Measurements from ENCODE around the gene POGLUT3.

The POGLUT3 gene

DNA sequence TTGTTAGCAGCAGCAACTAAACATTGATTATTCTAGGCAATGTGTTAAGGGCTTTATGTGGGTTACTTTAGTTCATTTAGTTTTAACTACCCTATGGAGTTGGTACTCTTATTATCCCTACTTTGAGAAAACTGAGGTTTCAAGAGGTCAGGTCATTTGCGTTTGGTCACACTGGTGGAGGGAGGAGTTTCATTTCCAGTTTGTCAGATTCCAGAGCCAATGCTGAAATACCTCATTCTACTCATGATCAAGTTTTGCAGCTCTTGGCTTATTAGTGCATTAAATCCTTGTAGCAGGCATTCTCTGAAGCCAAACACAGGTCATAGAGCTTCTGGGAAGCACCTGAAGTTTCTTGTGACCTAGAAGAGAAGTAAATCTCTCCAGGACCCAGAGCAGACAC is 24.1 kb upstream of the POGLUT3 start:
- H3K9me3 ChIP-seq (ENCODE audit: low read length), result no peaks in the 10 kb centered on the region
- no peaks in the 10 kb centered on the region for H3K36me3 ChIP-seq (ENCODE audit: insufficient read depth, low read length)
- H3K4me3 ChIP-seq (ENCODE audit: low read length), result no peak overlapping the region
- H3K27me3 ChIP-seq (ENCODE audit: insufficient read depth, low read length), result no peaks in the 10 kb centered on the region
- H2AFZ ChIP-seq (ENCODE audit: low read depth, low read length), result no peak overlapping the region
- H3K4me1 ChIP-seq (ENCODE audit: insufficient read depth, low read length), result no peaks in the 10 kb centered on the region

DNA sequence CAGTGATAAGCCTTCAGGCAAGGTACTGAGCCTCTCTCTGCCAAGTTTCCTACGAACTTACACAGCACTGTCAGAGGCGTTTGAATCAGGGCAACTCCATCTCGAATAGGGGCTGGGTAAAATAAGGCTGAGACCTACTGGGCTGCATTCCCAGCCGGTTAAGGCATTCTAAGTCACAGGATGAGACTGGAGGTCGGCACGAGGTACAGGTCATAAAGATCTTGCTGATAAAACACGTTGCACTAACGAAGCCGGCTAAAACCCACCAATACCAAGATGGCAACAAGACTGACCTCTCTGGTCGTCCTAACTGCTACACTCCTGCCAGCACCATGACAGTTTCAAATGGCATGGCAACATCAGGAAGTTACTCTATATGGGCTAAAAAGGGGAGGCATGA is 20.4 kb upstream of the POGLUT3 start:
- Histone ChIP-seq H3K9me3 (ENCODE audit: low read length) (no peaks in the 10 kb centered on the region), H3K27me3 (ENCODE audit: insufficient read depth, low read length) (no peaks in the 10 kb centered on the region), H2AFZ (ENCODE audit: low read depth, low read length) (no peak overlapping the region), H3K36me3 (ENCODE audit: insufficient read depth, low read length) (no peaks in the 10 kb centered on the region), H3K4me1 (ENCODE audit: insufficient read depth, low read length) (no peaks in the 10 kb centered on the region), H3K4me3 (ENCODE audit: low read length) (no peak overlapping the region)

DNA sequence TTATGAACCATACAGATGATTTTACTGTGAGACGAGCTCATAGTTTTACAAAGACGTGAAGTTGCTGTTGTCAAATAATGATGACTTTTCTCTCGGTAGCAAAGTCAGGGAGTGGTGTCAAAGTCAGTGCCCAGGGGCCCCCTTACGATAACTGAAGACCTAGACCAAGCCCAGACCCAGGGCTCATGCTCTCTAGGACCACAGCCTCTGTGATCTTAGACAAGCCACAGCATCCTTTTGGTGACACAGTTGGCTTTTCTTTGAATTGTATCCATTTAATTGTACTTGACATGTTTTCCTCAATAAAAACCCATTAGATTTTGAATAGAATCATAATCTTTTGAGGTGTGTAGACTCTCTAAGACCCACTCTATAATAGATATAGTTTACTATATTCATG is 17.9 kb upstream of the POGLUT3 start:
- Histone ChIP-seq H3K36me3 (ENCODE audit: insufficient read depth, low read length) (no peaks in the 10 kb centered on the region), H3K9me3 (ENCODE audit: low read length) (no peaks in the 10 kb centered on the region)

DNA sequence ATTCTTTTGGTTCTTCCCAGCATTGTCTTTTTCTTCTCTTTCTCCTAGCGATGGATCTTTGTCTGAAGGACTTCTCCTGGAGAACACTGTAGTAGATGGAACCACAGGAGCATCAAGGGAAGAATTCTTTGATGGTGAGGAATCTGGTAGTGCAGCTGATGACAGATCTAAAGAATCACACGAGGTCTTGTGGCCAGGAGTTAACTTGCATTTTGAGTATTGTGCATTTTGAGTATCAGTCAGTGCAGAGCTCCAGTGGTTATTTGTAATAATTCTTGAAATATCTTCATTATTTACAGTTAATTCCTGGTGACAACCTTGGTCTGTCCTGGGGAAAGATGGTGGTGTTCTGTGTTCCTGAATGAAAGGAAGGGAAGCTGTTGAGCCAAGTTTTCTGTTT is 14.5 kb upstream of the POGLUT3 start:
- H3K4me1 ChIP-seq (ENCODE audit: insufficient read depth, low read length), result no peaks in the 10 kb centered on the region
- no peaks in the 10 kb centered on the region for H3K36me3 ChIP-seq (ENCODE audit: insufficient read depth, low read length)
- no peaks in the 10 kb centered on the region for H3K27me3 ChIP-seq (ENCODE audit: insufficient read depth, low read length)
- no peak overlapping the region for H2AFZ ChIP-seq (ENCODE audit: low read depth, low read length)
- H3K9me3 ChIP-seq (ENCODE audit: low read length), result no peaks in the 10 kb centered on the region
- no peak overlapping the region for H3K4me3 ChIP-seq (ENCODE audit: low read length)

More for the DNA sequence above, 17.9 kb upstream of the POGLUT3 start:
- no peaks in the 10 kb centered on the region for H3K27me3 ChIP-seq (ENCODE audit: insufficient read depth, low read length)
- no peak overlapping the region for H3K4me3 ChIP-seq (ENCODE audit: low read length)
- H3K4me1 ChIP-seq (ENCODE audit: insufficient read depth, low read length), result no peaks in the 10 kb centered on the region
- H2AFZ ChIP-seq (ENCODE audit: low read depth, low read length), result no peak overlapping the region

DNA sequence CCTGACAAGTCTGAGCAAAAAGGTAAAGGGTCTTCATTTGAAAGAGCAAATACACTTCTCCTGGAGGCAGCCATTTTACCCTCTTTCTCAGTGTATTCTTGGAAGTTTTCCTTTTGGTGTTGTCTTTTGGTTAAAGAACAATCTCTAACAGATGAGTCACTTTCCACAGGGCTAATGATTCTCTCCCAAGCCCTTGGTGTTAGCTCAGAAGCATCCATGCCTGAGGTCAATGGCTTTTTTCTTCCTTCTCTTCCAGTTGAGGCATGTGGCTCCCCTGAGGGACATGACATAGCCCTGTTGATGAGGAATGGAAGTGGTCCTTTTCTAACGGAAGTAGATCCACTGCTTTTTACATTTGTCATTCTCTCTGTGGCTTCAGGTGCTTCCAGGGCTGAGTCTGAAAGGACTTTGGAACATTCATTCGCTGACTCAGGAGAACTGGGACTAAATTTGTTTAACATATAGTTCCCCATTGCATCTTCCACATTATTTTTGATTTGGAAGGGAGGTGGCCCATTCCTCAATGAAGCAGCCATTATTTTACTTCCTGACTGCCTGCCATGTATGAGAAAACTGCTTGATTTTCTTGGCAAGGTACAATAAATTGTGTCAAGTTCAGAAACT is 13.8 kb upstream of the POGLUT3 start:
- Histone ChIP-seq H3K4me1 (ENCODE audit: insufficient read depth, low read length) (no peaks in the 10 kb centered on the region), H3K4me3 (ENCODE audit: low read length) (no peak overlapping the region)

DNA sequence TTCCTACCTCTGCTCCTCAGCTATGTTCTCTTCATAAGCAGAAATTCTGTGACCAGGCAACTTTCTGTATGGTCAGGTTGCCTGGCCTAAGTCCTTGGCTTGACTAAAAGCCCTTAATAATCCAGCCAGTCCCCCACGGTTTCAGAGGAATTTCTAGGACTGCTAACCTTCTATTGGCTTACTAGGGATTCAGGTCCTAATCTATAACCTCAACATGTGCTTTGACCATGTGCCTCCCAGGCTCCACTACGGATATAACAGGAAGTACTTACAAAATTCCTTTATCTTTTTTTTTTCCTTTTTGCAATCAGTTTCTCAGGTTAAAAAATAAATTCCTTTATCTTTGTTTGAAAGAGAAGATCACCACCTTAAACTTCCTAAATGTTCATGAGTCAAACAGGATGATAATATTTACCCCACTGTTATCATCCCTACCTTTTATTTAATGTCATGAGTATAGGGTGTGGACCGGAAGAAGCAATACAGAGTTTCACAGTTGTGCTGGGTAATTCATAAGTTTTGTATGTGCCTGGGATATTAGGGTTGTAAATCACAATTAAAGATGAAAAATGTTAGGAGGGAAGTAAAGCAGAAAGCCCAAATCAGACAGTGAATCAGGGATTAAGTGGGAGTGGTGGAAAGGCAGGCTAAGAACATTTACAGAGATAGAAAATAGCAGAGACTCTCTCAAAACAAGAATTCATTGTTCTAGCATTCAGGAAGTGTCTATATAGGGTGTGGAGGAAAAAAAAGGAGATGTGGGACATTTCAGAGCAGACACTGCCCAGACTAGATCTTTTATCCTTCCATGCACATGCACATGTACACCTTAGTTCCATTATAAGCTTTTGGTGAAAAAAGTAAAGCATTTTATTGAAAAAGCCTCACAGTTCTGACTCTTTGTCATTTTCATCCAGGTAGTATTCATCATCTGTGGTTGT is 10.7 kb upstream of the POGLUT3 start:
- no peaks in the 10 kb centered on the region for H3K9me3 ChIP-seq (ENCODE audit: low read length)
- no peak overlapping the region for H2AFZ ChIP-seq (ENCODE audit: low read depth, low read length)
- H3K27me3 ChIP-seq (ENCODE audit: insufficient read depth, low read length), result no peaks in the 10 kb centered on the region
- no peaks in the 10 kb centered on the region for H3K36me3 ChIP-seq (ENCODE audit: insufficient read depth, low read length)
- no peaks in the 10 kb centered on the region for H3K4me1 ChIP-seq (ENCODE audit: insufficient read depth, low read length)
- H3K4me3 ChIP-seq (ENCODE audit: low read length), result no peak overlapping the region

More for the DNA sequence above, 13.8 kb upstream of the POGLUT3 start:
- no peaks in the 10 kb centered on the region for H3K9me3 ChIP-seq (ENCODE audit: low read length)
- no peaks in the 10 kb centered on the region for H3K36me3 ChIP-seq (ENCODE audit: insufficient read depth, low read length)
- no peak overlapping the region for H2AFZ ChIP-seq (ENCODE audit: low read depth, low read length)
- no peaks in the 10 kb centered on the region for H3K27me3 ChIP-seq (ENCODE audit: insufficient read depth, low read length)

DNA sequence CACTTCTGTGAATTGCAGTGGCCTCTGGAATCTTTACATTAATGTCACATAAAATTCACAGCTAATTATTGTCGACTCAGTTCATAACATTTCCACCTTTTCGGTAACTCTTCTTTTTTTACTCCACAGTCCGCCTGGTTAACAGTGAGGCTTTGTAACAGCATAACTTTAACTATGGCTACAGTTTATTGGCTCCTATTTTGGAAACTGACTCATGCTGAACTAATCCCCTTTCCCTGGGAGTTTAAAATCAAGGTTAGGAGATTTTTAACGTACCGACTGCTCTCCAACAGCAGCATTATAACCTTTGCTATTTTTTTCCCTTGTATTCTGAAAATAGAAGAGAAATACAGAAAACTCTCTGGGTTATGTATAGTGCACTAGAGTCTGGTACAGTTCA is 3.2 kb upstream of the POGLUT3 start:
- H3K9me3 ChIP-seq (ENCODE audit: low read length), result no peaks in the 10 kb centered on the region
- no peaks in the 10 kb centered on the region for H3K36me3 ChIP-seq (ENCODE audit: insufficient read depth, low read length)
- H3K4me1 ChIP-seq (ENCODE audit: insufficient read depth, low read length), result peaks cover 7% of the 10 kb centered on the region
- H3K27me3 ChIP-seq (ENCODE audit: insufficient read depth, low read length), result no peaks in the 10 kb centered on the region
- no peak overlapping the region for H2AFZ ChIP-seq (ENCODE audit: low read depth, low read length)
- H3K4me3 ChIP-seq (ENCODE audit: low read length), result no peak overlapping the region

DNA sequence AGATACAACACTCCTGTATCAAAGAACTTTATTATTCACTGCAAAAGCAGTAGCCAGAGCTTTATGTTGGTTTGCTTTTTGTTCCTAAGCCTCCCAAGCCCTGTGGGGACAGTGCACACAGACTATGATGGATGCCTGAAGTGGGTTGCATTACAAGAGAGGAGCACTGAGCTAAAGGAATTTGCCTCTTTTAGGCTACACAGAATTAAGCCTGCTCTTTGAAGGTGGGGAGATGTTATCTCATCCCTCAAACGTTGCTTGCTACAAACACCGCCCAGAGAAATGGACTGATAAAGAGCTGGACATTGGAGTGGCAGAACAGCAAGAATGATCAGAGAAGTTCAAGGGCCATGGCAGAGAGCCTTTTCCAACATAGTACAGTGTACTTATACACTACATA is 2.5 kb upstream of the POGLUT3 start:
- Histone ChIP-seq H3K36me3 (ENCODE audit: insufficient read depth, low read length) (no peaks in the 10 kb centered on the region), H3K27me3 (ENCODE audit: insufficient read depth, low read length) (no peaks in the 10 kb centered on the region), H3K4me3 (ENCODE audit: low read length) (no peak overlapping the region), H3K9me3 (ENCODE audit: low read length) (no peaks in the 10 kb centered on the region), H2AFZ (ENCODE audit: low read depth, low read length) (no peak overlapping the region), H3K4me1 (ENCODE audit: insufficient read depth, low read length) (peaks cover 7% of the 10 kb centered on the region)

DNA sequence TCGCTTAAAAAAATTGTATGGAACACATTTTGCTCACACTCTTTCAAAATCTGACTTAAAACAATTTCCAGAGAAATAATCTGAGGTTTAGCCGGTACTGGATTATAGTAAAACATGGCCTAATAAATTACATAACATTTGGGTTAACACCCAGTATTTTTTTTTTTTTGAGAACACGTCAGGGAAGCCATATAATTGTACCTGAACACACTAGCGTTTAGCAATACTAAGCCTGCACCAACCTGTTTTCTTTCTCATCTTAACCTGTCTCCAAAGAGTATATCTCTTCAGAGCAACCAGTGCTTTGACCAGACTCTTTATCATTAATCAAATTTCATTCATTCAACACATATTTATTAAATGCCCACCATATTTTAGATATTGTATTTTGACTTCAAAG is 2.0 kb upstream of the POGLUT3 start:
- no peak overlapping the region for H3K4me3 ChIP-seq (ENCODE audit: low read length)
- no peaks in the 10 kb centered on the region for H3K27me3 ChIP-seq (ENCODE audit: insufficient read depth, low read length)
- H3K36me3 ChIP-seq (ENCODE audit: insufficient read depth, low read length), result no peaks in the 10 kb centered on the region
- peaks cover 7% of the 10 kb centered on the region for H3K4me1 ChIP-seq (ENCODE audit: insufficient read depth, low read length)
- H3K9me3 ChIP-seq (ENCODE audit: low read length), result no peaks in the 10 kb centered on the region
- no peak overlapping the region for H2AFZ ChIP-seq (ENCODE audit: low read depth, low read length)

DNA sequence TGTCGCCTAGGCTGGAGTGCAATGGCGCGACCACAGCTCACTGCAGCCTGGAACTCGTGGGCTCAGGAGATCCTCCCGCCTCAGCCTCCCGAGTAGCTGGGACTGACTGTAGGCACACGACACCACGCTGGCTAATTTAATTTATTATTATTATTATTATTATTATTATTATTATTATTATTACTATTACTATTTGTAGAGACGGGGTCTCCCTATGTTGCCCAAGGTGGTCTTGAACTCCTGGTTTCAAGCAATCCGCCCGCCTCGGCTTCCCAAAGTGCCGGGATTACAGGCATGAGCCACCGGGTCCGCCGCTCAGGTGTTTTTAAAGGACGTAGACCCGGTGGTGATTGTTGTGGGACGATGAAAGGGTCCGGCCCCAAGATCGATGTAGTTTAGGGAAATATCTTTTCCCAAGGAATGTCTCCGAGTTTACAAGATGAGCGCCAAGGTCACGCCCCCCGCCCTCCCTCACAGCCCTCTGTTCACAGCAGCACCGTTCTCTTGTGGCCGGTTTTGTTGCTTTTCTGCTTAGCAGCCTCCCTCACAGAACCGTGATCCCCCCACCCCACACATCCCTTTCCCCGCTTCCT is 728 bp upstream of the POGLUT3 start:
- peak overlapping the region; percentile 64 for H3K4me3 ChIP-seq (ENCODE audit: low read length)
- H2AFZ ChIP-seq (ENCODE audit: low read depth, low read length), result peak overlapping the region; percentile 98
- no peaks in the 10 kb centered on the region for H3K9me3 ChIP-seq (ENCODE audit: low read length)
- H3K4me1 ChIP-seq (ENCODE audit: insufficient read depth, low read length), result peaks cover 7% of the 10 kb centered on the region
- no peaks in the 10 kb centered on the region for H3K27me3 ChIP-seq (ENCODE audit: insufficient read depth, low read length)
- H3K36me3 ChIP-seq (ENCODE audit: insufficient read depth, low read length), result no peaks in the 10 kb centered on the region

DNA sequence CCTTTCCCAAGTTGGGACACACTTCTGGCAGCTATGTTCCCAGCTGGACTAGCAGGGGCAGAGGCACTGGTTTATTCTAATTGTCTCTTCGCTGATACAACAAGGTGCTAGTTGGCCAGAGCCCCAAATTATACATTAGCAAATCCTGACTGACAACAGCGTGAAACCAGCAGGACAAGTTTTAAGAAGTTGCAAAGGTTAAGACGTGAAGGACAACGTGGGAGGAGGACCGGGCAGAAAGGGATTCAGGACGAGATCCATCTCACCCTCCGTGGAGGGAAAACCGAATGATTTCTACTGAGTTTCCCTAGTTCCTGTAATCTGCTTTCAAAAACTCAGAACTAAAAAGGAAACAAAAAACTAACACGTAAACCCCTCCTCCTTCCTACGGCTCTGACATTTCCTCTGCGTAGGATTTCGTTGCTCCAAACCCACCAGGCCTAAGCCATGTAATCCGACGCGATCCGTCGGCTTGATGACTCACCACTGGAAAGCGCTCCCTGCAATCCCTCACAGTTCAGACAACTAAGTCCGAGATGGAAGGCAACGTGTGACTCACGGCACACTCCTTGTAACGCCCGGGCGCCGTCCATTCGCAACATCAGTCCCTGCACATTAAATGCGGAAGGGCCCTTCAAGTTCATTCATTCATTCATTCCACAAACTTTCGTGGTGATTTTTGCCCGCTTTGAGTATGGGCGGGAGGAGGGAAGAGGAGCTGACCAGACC is 703 bp downstream of the POGLUT3 start:
- Histone ChIP-seq H3K36me3 (ENCODE audit: insufficient read depth, low read length) (no peaks in the 10 kb centered on the region), H3K4me1 (ENCODE audit: insufficient read depth, low read length) (peaks cover 7% of the 10 kb centered on the region), H3K9me3 (ENCODE audit: low read length) (no peaks in the 10 kb centered on the region), H3K27me3 (ENCODE audit: insufficient read depth, low read length) (no peaks in the 10 kb centered on the region), H3K4me3 (ENCODE audit: low read length) (peak overlapping the region; percentile 64), H2AFZ (ENCODE audit: low read depth, low read length) (peak overlapping the region; percentile 98)

DNA sequence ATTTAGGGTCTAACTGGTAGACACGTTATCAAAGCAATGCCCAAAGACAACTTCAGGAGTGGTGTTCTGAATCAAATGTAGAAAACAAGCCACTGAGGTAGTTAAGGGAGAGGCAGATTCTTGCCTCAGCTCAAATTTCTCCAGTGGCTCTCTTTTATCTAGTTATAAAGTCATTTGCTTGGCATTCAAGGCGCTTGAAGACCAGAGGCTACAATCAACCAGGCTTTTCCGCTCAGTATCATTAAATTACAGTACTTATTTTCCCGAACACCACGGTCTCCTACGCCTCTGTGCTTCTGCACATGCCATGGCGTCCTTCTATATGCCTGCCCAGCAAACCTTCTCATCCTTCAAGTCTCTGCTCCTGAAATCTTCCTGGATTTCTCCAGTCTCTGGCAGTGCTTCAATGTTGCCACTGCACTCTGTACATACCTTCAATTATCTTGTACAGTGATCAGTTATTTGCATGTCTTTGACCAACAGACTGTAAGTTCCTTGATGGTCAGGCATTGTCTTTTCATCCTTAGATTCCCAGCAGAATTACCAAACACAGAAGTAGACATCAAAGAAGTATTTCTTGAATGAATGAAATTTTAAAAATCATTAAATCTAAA is 1.4 kb downstream of the POGLUT3 start:
- Histone ChIP-seq H3K4me3 (ENCODE audit: low read length) (peak overlapping the region; percentile 64), H3K36me3 (ENCODE audit: insufficient read depth, low read length) (no peaks in the 10 kb centered on the region), H3K27me3 (ENCODE audit: insufficient read depth, low read length) (no peaks in the 10 kb centered on the region), H2AFZ (ENCODE audit: low read depth, low read length) (peak overlapping the region; percentile 98), H3K9me3 (ENCODE audit: low read length) (no peaks in the 10 kb centered on the region), H3K4me1 (ENCODE audit: insufficient read depth, low read length) (peaks cover 7% of the 10 kb centered on the region)
